ENCODE results near the gene UNC13C.

Gene UNC13C

DNA sequence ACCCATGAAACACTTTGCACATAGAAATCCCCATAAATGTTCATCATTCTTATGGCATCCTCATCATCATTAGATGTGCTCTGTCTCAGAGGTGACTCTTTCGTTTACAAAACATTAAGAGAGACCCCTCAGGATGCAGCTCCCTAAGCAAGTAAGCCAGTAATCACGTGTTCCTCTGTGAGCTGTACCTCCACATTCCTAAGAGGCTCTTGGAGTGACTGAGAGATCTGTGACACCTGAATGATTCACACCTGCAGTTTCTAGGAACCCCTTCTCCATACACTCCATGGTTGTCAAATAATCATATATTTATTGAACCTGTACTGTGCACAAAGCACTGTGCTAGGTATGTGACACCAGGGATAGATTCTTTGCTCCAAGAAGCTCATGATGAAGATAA lies 602.4 kb downstream of the UNC13C start:
- H3K9me2 ChIP-seq (replicated peaks; ENCODE audit: control insufficient read depth, low read length) = no peaks in the 10 kb centered on the region
- no peaks in the 10 kb centered on the region; the same call in 1 of the 2 replicates for H3K9me3 ChIP-seq (ENCODE audit: control insufficient read depth, insufficient read depth, low read length)
- H3K79me2 ChIP-seq (ENCODE audit: control insufficient read depth, low read length) = no peaks in the 10 kb centered on the region
- no peak overlapping the region for H3K4me2 ChIP-seq (ENCODE audit: low read length)
- TF ChIP-seq CTCF (IDR thresholded peaks at IDR 0.05; ENCODE audit: low read depth, low read length, poor library complexity, severe bottlenecking) (no peak), EZH2phosphoT487 (IDR thresholded peaks at IDR 0.05; ENCODE audit: borderline replicate concordance, low read length) (no peak)
- no peaks in the 10 kb centered on the region for H3K36me3 ChIP-seq (ENCODE audit: control insufficient read depth, low read length)
- no peak overlapping the region for H3K4me3 ChIP-seq (ENCODE audit: low read length)
- H3K27ac ChIP-seq (ENCODE audit: low read depth, low read length) = no peak overlapping the region
- H3K4me1 ChIP-seq (ENCODE audit: control insufficient read depth, low read length) = no peaks in the 10 kb centered on the region
- H3K27me3 ChIP-seq (ENCODE audit: control insufficient read depth, low read length) = no peaks in the 10 kb centered on the region
- no peaks in the 10 kb centered on the region for H3F3A ChIP-seq (ENCODE audit: control insufficient read depth, insufficient read depth)
- no peaks in the 10 kb centered on the region for H4K20me1 ChIP-seq (ENCODE audit: control insufficient read depth, insufficient read depth, low read depth, low read length)

- Histone ChIP-seq H3K79me2 (ENCODE audit: control insufficient read depth, low read length) (no peaks in the 10 kb centered on the region), H4K20me1 (ENCODE audit: control insufficient read depth, insufficient read depth, low read depth, low read length) (no peaks in the 10 kb centered on the region), H3K9me3 (ENCODE audit: control insufficient read depth, insufficient read depth, low read length) (no peaks in the 10 kb centered on the region; the same call in 1 of the 2 replicates), H3K27me3 (ENCODE audit: control insufficient read depth, low read length) (no peaks in the 10 kb centered on the region), H3K4me1 (ENCODE audit: control insufficient read depth, low read length) (no peaks in the 10 kb centered on the region), H3K4me2 (ENCODE audit: low read length) (no peak overlapping the region), H3K36me3 (ENCODE audit: control insufficient read depth, low read length) (no peaks in the 10 kb centered on the region), H3F3A (ENCODE audit: control insufficient read depth, insufficient read depth) (no peaks in the 10 kb centered on the region), H3K27ac (ENCODE audit: low read depth, low read length) (no peak overlapping the region), H3K4me3 (ENCODE audit: low read length) (no peak overlapping the region), H3K9me2 (replicated peaks; ENCODE audit: control insufficient read depth, low read length) (no peaks in the 10 kb centered on the region)
- TF ChIP-seq CTCF (IDR thresholded peaks at IDR 0.05; ENCODE audit: low read depth, low read length, poor library complexity, severe bottlenecking) (no peak), EZH2phosphoT487 (IDR thresholded peaks at IDR 0.05; ENCODE audit: borderline replicate concordance, low read length) (no peak)
These were observed 604.8 kb downstream of the UNC13C start for GRCh38 chr15:54582863-54583643.

- H3K79me2 ChIP-seq (ENCODE audit: control insufficient read depth, low read length) = no peaks in the 10 kb centered on the region
- no peaks in the 10 kb centered on the region for H4K20me1 ChIP-seq (ENCODE audit: control insufficient read depth, insufficient read depth, low read depth, low read length)
- H3K4me2 ChIP-seq (ENCODE audit: low read length) = no peak overlapping the region
- H3F3A ChIP-seq (ENCODE audit: control insufficient read depth, insufficient read depth) = no peaks in the 10 kb centered on the region
- no peaks in the 10 kb centered on the region for H3K36me3 ChIP-seq (ENCODE audit: control insufficient read depth, low read length)
- no peaks in the 10 kb centered on the region for H3K9me2 ChIP-seq (replicated peaks; ENCODE audit: control insufficient read depth, low read length)
- TF ChIP-seq CTCF (IDR thresholded peaks at IDR 0.05; ENCODE audit: low read depth, low read length, poor library complexity, severe bottlenecking) (no peak), EZH2phosphoT487 (IDR thresholded peaks at IDR 0.05; ENCODE audit: borderline replicate concordance, low read length) (no peak)
- H3K4me3 ChIP-seq (ENCODE audit: low read length) = no peak overlapping the region
- H3K27me3 ChIP-seq (ENCODE audit: control insufficient read depth, low read length) = no peaks in the 10 kb centered on the region
- no peaks in the 10 kb centered on the region for H3K9me3 ChIP-seq (ENCODE audit: control insufficient read depth, insufficient read depth, low read length)
- no peak overlapping the region for H3K27ac ChIP-seq (ENCODE audit: low read depth, low read length)
- H3K4me1 ChIP-seq (ENCODE audit: control insufficient read depth, low read length) = no peaks in the 10 kb centered on the region
These were observed 606.8 kb downstream of the UNC13C start for GRCh38 chr15:54585063-54585462.
